K562 (cell line): ENCODE results near the gene SNX1. TPM values are rescaled to one million over a fixed set of nuclear protein-coding genes. Genes with fewer than 3 reads are reported as not detected.

ENCODE experiments used
- ATF1 ChIP-seq, 2 experiments: fragments of 450-650 bp in 1 of 2; IDR thresholded peaks; 2 replicates each; pipeline ENCODE4 v1.6.1; 2016; ENCODE audit warnings: missing compliant biosample characterization in 1 of 2, missing genetic modification characterization in 1 of 2
- CAMTA2 ChIP-seq: fragments of 250-450 bp; sonication (Bioruptor Pico); conservative IDR thresholded peaks from 2 replicates; pipeline ENCODE4 v1.5.1; 2022
- EWSR1 ChIP-seq: fragments of 450-650 bp; IDR thresholded peaks from 2 replicates; pipeline ENCODE4 v1.6.1; 2018; ENCODE audit warnings: borderline replicate concordance, mild to moderate bottlenecking, low read depth, moderate library complexity; ENCODE audit not compliant: partially characterized antibody
- FOXJ2 ChIP-seq: fragments of 200-800 bp; sonication (Bioruptor generic); IDR thresholded peaks from 2 replicates; pipeline ENCODE4 v1.6.1; 2016; ENCODE audit warnings: missing genetic modification characterization, missing compliant biosample characterization
- GATAD2B ChIP-seq: fragments of 450-650 bp; IDR thresholded peaks from 2 replicates; pipeline ENCODE4 v1.6.1; 2017; ENCODE audit warnings: mild to moderate bottlenecking, borderline replicate concordance
- HEY1 ChIP-seq: fragments of 250-450 bp; sonication (Bioruptor Pico); IDR thresholded peaks from 2 replicates; pipeline ENCODE4 v1.5.0; 2020; ENCODE audit warnings: mild to moderate bottlenecking, moderate library complexity, borderline replicate concordance
- IRF2 ChIP-seq: sonication (generic); formaldehyde crosslinking; IDR thresholded peaks from 2 replicates; pipeline ENCODE4 v1.8.1; 2022; ENCODE audit warnings: mild to moderate bottlenecking, missing genetic modification reagents
- KDM1A ChIP-seq, 2 experiments: fragments of 450-650 bp; IDR thresholded peaks; 2 replicates each; pipeline ENCODE4 v1.6.1; 2016; ENCODE audit warnings: mild to moderate bottlenecking in 2 of 2
- KLF1 ChIP-seq: fragments of 450-650 bp; IDR thresholded peaks from 2 replicates; pipeline ENCODE4 v1.6.1; 2016; ENCODE audit warnings: missing genetic modification characterization, missing compliant biosample characterization
- KLF10 ChIP-seq: fragments of 250-450 bp; sonication (Bioruptor Pico); IDR thresholded peaks from 2 replicates; pipeline ENCODE4 v1.6.1; 2021; ENCODE audit warnings: matching md5 sums
- LCOR ChIP-seq: sonication (generic); formaldehyde crosslinking; IDR thresholded peaks from 2 replicates; pipeline ENCODE4 v1.8.0; 2022; ENCODE audit warnings: mild to moderate bottlenecking, missing genetic modification reagents
- MAFF ChIP-seq: IDR thresholded peaks from 2 replicates; pipeline ENCODE4 v1.6.1; 2012; ENCODE audit warnings: low read length, improper control_type of control experiment
- NR2C1 ChIP-seq, 2 experiments: fragments of 450-650 bp; IDR thresholded peaks; 2 replicates each; pipeline ENCODE4 v1.6.1; 2017; ENCODE audit warnings: mild to moderate bottlenecking in 2 of 2, antibody characterized with exemption in 1 of 2, inconsistent platforms in 1 of 2, missing compliant biosample characterization in 1 of 2, missing genetic modification characterization in 1 of 2
- POLR2A ChIP-seq: fragments of 450-650 bp; conservative IDR thresholded peaks from 2 replicates; pipeline ENCODE4 v1.6.1; 2016
- RBFOX2 ChIP-seq: fragments of 200-400 bp; formaldehyde crosslinking; IDR thresholded peaks from 2 replicates; pipeline ENCODE4 v1.6.1; 2017; ENCODE audit warnings: low read depth, mild to moderate bottlenecking, low read length, moderate library complexity
- SETDB1 ChIP-seq: IDR thresholded peaks from one replicate; pipeline ENCODE4 v1.6.1; 2012; ENCODE audit warnings: low read length, control low read depth, inconsistent platforms
- SMARCB1 ChIP-seq: IDR thresholded peaks from 2 replicates; pipeline ENCODE4 v1.6.1; 2011; ENCODE audit warnings: improper control_type of control experiment, low read depth; ENCODE audit not compliant: insufficient read length
- SNIP1 ChIP-seq: fragments of 450-650 bp; IDR thresholded peaks from 2 replicates; pipeline ENCODE4 v1.7.1; 2017; ENCODE audit warnings: low read depth, mild to moderate bottlenecking
- SPI1 ChIP-seq: IDR thresholded peaks from 2 replicates; pipeline ENCODE4 v1.6.1; 2011; ENCODE audit warnings: low read depth, low read length, control low read depth, borderline replicate concordance
- U2AF1 ChIP-seq: fragments of 200-400 bp; formaldehyde crosslinking; optimal IDR thresholded peaks from 2 replicates; pipeline ENCODE3; 2017; ENCODE audit warnings: mild to moderate bottlenecking, low read depth, low read length, moderate library complexity
- ZFP1 ChIP-seq: fragments of 450-650 bp; formaldehyde crosslinking; IDR thresholded peaks from 2 replicates; pipeline ENCODE4 v1.4.0; 2020; ENCODE audit warnings: mild to moderate bottlenecking, mixed read lengths
- ZNF707 ChIP-seq: fragments of 250-450 bp; sonication (Bioruptor Pico); conservative IDR thresholded peaks from 2 replicates; pipeline ENCODE4 v1.8.0; 2022; ENCODE audit warnings: inconsistent platforms, mild to moderate bottlenecking, moderate library complexity
- ZZZ3 ChIP-seq: fragments of 450-650 bp; IDR thresholded peaks from 2 replicates; pipeline ENCODE4 v1.6.1; 2016; ENCODE audit warnings: antibody characterized with exemption, mild to moderate bottlenecking, moderate library complexity
- polyA plus RNA-seq, 8 experiments: library from polyadenylated mRNA; depleted of rRNA in 4 of 8; stranded (reverse) in 5 of 8; unstranded in 3 of 8; fragments of >200 nt; fragmentation: Nextera tagmentation in 2 of 8; fragmentation: Illumina TruSeq in 1 of 8; extraction: Ambion mirVana in 2 of 8; extraction: Trizol in 1 of 8; gene quantifications; 2 replicates each; pipeline versions ENCODE4 v1.2.1 to v1.2.3, GENCODE V29; 2011 to 2014; ENCODE audit warnings: inconsistent platforms in 1 of 8, missing spikeins in 1 of 8
- total RNA-seq, 7 experiments: library from RNA; depleted of rRNA in 6 of 7; stranded (reverse); fragments of >200 nt in 6 of 7; fragmentation: Illumina TruSeq in 2 of 7; extraction: Trizol in 2 of 7; gene quantifications; 2 replicates each; pipeline versions ENCODE4 v1.2.1 to v1.2.3, GENCODE V29; 2011 to 2021; ENCODE audit warnings: low replicate concordance in 1 of 7
- TF ChIP-seq, protein P1 (sequence below): IDR thresholded peaks from 2 replicates; pipeline ENCODE4 v1.6.1; 2011; ENCODE audit not compliant: insufficient read length; ENCODE audit errors: extremely low read depth
- TF ChIP-seq, protein P2 (sequence below), 2 experiments: fragments of 450-650 bp; IDR thresholded peaks; 2 replicates each; pipeline ENCODE4 v1.6.1; 2016
- TF ChIP-seq, protein P3 (sequence below): fragments of 250-450 bp; sonication (Bioruptor Pico); IDR thresholded peaks from 2 replicates; pipeline ENCODE4 v1.8.0; 2022; ENCODE audit warnings: inconsistent platforms

Gene SNX1
- total and polyA plus RNA-seq, 9 of the 15 experiments (the other 6 are each of a cell fraction or from before 2014, with no cell fraction given), result 11.0 to 105 (median 59.9) TPM

DNA sequence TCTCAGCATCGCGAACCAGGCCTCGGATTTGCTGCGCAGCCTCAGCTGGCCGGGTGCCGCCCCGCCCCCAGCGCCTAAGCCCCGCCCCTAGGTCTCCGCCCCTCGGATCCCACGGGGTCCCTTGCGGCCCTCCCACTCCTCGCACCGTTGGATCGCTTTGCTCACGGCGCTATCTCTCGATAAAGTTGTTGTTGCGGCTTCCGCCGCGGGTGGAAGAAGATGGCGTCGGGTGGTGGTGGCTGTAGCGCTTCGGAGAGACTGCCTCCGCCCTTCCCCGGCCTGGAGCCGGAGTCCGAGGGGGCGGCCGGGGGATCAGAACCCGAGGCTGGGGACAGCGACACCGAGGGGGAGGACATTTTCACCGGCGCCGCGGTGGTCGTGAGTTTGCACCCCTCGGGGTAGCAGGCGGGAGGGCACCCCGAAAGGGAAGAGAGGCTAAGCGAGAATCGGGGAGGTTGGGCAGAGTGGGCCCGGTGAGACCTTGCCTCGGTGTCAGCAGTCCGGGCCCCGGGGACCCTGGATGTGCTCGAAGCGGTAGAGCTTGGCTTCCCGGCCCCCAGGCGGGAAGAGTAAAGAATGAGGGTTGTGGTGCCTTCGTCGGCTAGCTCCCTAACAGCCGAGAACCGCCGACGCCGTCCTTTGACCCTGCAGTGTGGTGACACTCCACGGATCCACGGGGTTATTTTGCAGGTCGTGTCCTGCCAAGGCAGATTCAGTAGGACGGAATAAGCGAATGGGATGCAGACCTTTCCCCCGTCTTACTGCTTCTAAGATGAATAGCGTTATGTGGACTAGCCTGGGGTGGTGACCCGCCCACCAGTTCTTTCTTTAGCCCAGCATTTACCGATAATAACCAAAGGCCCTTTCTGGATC lies at the start of gene SNX1 (continued):
- peak; percentile 38 for TF ChIP-seq NR2C1 (IDR thresholded peaks at IDR 0.05)
- TF ChIP-seq NR2C1 (tag; IDR thresholded peaks at IDR 0.05), result peak; percentile 38; the same call in 1 of the 2 replicates
- TF ChIP-seq SMARCB1, result no peak
- TF ChIP-seq SPI1, result no peak
- peak; percentile 78; the same call in 1 of the 2 replicates for TF ChIP-seq LCOR (CRISPR knock-in tag)
- TF ChIP-seq KDM1A (IDR thresholded peaks at IDR 0.05), result no peak
- no peak; the same call in 1 of the 2 replicates for TF ChIP-seq GATAD2B
- no peak for TF ChIP-seq FOXJ2 (tag)
- no peak for TF ChIP-seq IRF2 (CRISPR knock-in tag)
- TF ChIP-seq ZFP1 (CRISPR knock-in tag), result no peak; the same call in 1 of the 2 replicates
- no peak for TF ChIP-seq ZZZ3
- TF ChIP-seq, protein P1, sequence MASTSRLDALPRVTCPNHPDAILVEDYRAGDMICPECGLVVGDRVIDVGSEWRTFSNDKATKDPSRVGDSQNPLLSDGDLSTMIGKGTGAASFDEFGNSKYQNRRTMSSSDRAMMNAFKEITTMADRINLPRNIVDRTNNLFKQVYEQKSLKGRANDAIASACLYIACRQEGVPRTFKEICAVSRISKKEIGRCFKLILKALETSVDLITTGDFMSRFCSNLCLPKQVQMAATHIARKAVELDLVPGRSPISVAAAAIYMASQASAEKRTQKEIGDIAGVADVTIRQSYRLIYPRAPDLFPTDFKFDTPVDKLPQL, result no peak
- TF ChIP-seq, protein P2, sequence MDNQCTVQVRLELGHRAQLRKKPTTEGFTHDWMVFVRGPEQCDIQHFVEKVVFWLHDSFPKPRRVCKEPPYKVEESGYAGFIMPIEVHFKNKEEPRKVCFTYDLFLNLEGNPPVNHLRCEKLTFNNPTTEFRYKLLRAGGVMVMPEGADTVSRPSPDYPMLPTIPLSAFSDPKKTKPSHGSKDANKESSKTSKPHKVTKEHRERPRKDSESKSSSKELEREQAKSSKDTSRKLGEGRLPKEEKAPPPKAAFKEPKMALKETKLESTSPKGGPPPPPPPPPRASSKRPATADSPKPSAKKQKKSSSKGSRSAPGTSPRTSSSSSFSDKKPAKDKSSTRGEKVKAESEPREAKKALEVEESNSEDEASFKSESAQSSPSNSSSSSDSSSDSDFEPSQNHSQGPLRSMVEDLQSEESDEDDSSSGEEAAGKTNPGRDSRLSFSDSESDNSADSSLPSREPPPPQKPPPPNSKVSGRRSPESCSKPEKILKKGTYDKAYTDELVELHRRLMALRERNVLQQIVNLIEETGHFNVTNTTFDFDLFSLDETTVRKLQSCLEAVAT (IDR thresholded peaks at IDR 0.05), result peak in 1 of 2 experiments; percentile 70; a peak in 1 of 4 replicates
- peak; percentile 20; the same call in 1 of the 2 replicates for TF ChIP-seq ATF1 (CRISPR knock-in tag; IDR thresholded peaks at IDR 0.05)
- TF ChIP-seq ATF1 (tag; IDR thresholded peaks at IDR 0.05), result peak; percentile 61
- peak; percentile 92 for TF ChIP-seq KLF1
- no peak for TF ChIP-seq EWSR1
- TF ChIP-seq SETDB1, result no peak
- peak; percentile 91 for TF ChIP-seq POLR2A
- TF ChIP-seq MAFF, result no peak
- 0 out of 2 replicates have a peak, but pooled peaks have one; percentile 36 for TF ChIP-seq HEY1
- no peak for TF ChIP-seq U2AF1
- TF ChIP-seq, protein P3, sequence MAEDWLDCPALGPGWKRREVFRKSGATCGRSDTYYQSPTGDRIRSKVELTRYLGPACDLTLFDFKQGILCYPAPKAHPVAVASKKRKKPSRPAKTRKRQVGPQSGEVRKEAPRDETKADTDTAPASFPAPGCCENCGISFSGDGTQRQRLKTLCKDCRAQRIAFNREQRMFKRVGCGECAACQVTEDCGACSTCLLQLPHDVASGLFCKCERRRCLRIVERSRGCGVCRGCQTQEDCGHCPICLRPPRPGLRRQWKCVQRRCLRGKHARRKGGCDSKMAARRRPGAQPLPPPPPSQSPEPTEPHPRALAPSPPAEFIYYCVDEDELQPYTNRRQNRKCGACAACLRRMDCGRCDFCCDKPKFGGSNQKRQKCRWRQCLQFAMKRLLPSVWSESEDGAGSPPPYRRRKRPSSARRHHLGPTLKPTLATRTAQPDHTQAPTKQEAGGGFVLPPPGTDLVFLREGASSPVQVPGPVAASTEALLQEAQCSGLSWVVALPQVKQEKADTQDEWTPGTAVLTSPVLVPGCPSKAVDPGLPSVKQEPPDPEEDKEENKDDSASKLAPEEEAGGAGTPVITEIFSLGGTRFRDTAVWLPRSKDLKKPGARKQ (CRISPR knock-in tag), result no peak
- no peak for TF ChIP-seq SNIP1
- 0 out of 2 replicates have a peak, but pooled peaks have one; percentile 56 for TF ChIP-seq CAMTA2 (CRISPR knock-in tag)
- peak; percentile 93 for TF ChIP-seq RBFOX2
- TF ChIP-seq KLF10 (CRISPR knock-in tag), result no peak
- no peak for TF ChIP-seq ZNF707 (CRISPR knock-in tag)
